SK-N-SH (cell line): Measurements from ENCODE around the gene CALML6. TPM values are rescaled to one million over a fixed set of nuclear protein-coding genes. Genes with fewer than 3 reads are reported as not detected.

ENCODE experiments used
- CTCF ChIA-PET: fragments of 300-600, 350-600 bp; formaldehyde crosslinking; extraction: SDS; loops from one replicate; lab custom pipeline; 2021; lab: Yijun Ruan, JAX
- POLR2A ChIA-PET: fragments of 350-600 bp; sonication (Branson Sonifier 250); formaldehyde crosslinking; extraction: SDS; loops from one replicate; lab custom pipeline; 2020; ENCODE audit warnings: antibody characterized with exemption, inconsistent platforms; lab: Yijun Ruan, JAX
- DNase-seq: peaks from one replicate; pipeline ENCODE4 v3.0.0; 2012
- H2AFZ ChIP-seq: fragments of 200-600 bp; sonication (generic); 2 replicates; pipeline ENCODE4 v1.8.1; 2016; ENCODE audit warnings: antibody characterized with exemption, mild to moderate bottlenecking, low read depth
- H3F3A ChIP-seq: fragments of 200-600 bp; sonication (generic); replicated peaks from 2 replicates; pipeline ENCODE3; 2016; ENCODE audit warnings: antibody characterized with exemption, mild to moderate bottlenecking; ENCODE audit not compliant: insufficient read depth
- H3K27ac ChIP-seq, 2 experiments: fragments of 200-500 bp in 1 of 2; fragments of 200-600 bp in 1 of 2; sonication (Bioruptor generic) in 1 of 2; sonication (generic), shearing (Covaris generic) in 1 of 2; 2 replicates each; pipeline versions ENCODE4 v1.5.1 to v1.6.1; 2014 to 2016; ENCODE audit warnings: low read depth in 2 of 2, inconsistent platforms in 1 of 2, low read length in 1 of 2, mild to moderate bottlenecking in 1 of 2, mixed read lengths in 1 of 2
- H3K27me3 ChIP-seq: fragments of 200-600 bp; sonication (generic), shearing (Covaris generic); 2 replicates; pipeline ENCODE4 v1.6.1; 2016; ENCODE audit warnings: mixed run types; ENCODE audit not compliant: insufficient read depth
- H3K36me3 ChIP-seq, 2 experiments: fragments of 200-500 bp in 1 of 2; fragments of 200-600 bp in 1 of 2; sonication (Bioruptor generic) in 1 of 2; sonication (generic) in 1 of 2; replicated peaks in 1 of 2; 2 replicates each; pipeline versions ENCODE3 to v1.5.1; 2014 to 2016; ENCODE audit warnings: low read length in 1 of 2, mild to moderate bottlenecking in 1 of 2; ENCODE audit not compliant: insufficient read depth in 2 of 2, control insufficient read depth in 1 of 2
- H3K4me1 ChIP-seq, 2 experiments: fragments of 200-500 bp in 1 of 2; fragments of 200-600 bp in 1 of 2; sonication (Bioruptor generic) in 1 of 2; sonication (generic), shearing (Covaris generic) in 1 of 2; 2 replicates each; pipeline versions ENCODE4 v1.5.1 to v1.6.1; 2014 to 2016; ENCODE audit warnings: low read depth in 1 of 2, low read length in 1 of 2, mixed run types in 1 of 2; ENCODE audit not compliant: insufficient read depth in 2 of 2, control insufficient read depth in 1 of 2
- H3K4me2 ChIP-seq: fragments of 200-600 bp; sonication (generic), shearing (Covaris generic); 2 replicates; pipeline ENCODE4 v1.6.1; 2017; ENCODE audit warnings: mixed run types
- H3K4me3 ChIP-seq, 2 experiments: fragments of 200-500 bp in 1 of 2; fragments of 200-600 bp in 1 of 2; sonication (Bioruptor generic) in 1 of 2; sonication (generic), shearing (Covaris generic) in 1 of 2; 2 replicates each; pipeline versions ENCODE4 v1.5.1 to v1.8.1; 2014 to 2016; ENCODE audit warnings: low read depth in 2 of 2, inconsistent platforms in 1 of 2, low read length in 1 of 2, mild to moderate bottlenecking in 1 of 2, mixed read lengths in 1 of 2, moderate library complexity in 1 of 2
- H3K79me2 ChIP-seq: fragments of 200-600 bp; sonication (generic); 2 replicates; pipeline ENCODE4 v1.8.1; 2017; ENCODE audit warnings: mild to moderate bottlenecking; ENCODE audit not compliant: insufficient read depth
- H3K9ac ChIP-seq: fragments of 200-600 bp; sonication (generic); 2 replicates; pipeline ENCODE4 v1.6.1; 2017; ENCODE audit warnings: mixed run types
- H3K9me2 ChIP-seq: fragments of 200-600 bp; sonication (generic); 2 replicates; pipeline ENCODE4 v1.6.1; 2017; ENCODE audit warnings: mixed run types
- H3K9me3 ChIP-seq: fragments of 200-600 bp; sonication (generic); 2 replicates; pipeline ENCODE4 v1.6.1; 2017; ENCODE audit warnings: mixed run types, mild to moderate bottlenecking, moderate library complexity
- H4K20me1 ChIP-seq: fragments of 200-600 bp; sonication (generic); 2 replicates; pipeline ENCODE4 v1.6.1; 2017; ENCODE audit warnings: mild to moderate bottlenecking, mixed run types; ENCODE audit not compliant: insufficient read depth
- EP300 ChIP-seq, 2 experiments: IDR thresholded peaks; 2 replicates each; pipeline versions ENCODE4 v1.4.0 to v1.6.1; 2012; ENCODE audit warnings: borderline replicate concordance in 1 of 2, low read depth in 1 of 2, low read length in 1 of 2
- FOSL2 ChIP-seq: IDR thresholded peaks from 2 replicates; pipeline ENCODE4 v1.4.0; 2012; ENCODE audit warnings: low read depth, mild to moderate bottlenecking, moderate library complexity, borderline replicate concordance
- FOXJ3 ChIP-seq: sonication (generic); formaldehyde crosslinking; IDR thresholded peaks from 2 replicates; pipeline ENCODE4 v1.5.1; 2020; ENCODE audit warnings: mild to moderate bottlenecking, missing genetic modification reagents
- GATA2 ChIP-seq: sonication (generic); formaldehyde crosslinking; IDR thresholded peaks from 2 replicates; pipeline ENCODE4 v1.5.0; 2020; ENCODE audit warnings: mild to moderate bottlenecking, missing genetic modification reagents
- JUND ChIP-seq: IDR thresholded peaks from 2 replicates; pipeline ENCODE4 v1.4.0; 2012
- MEF2A ChIP-seq: IDR thresholded peaks from 2 replicates; pipeline ENCODE4 v1.4.0; 2012; ENCODE audit warnings: low read depth, borderline replicate concordance
- MXI1 ChIP-seq: IDR thresholded peaks from 2 replicates; pipeline ENCODE4 v1.6.1; 2012; ENCODE audit warnings: mild to moderate bottlenecking, low read depth, low read length, improper control_type of control experiment
- RAD21 ChIP-seq: IDR thresholded peaks from 2 replicates; pipeline ENCODE4 v1.6.1; 2012; ENCODE audit warnings: mild to moderate bottlenecking, low read length
- RCOR1 ChIP-seq: fragments of 150-350 bp; IDR thresholded peaks from 2 replicates; pipeline ENCODE4 v1.6.1; 2017; ENCODE audit warnings: antibody characterized with exemption, low read length
- REST ChIP-seq: IDR thresholded peaks from 2 replicates; pipeline ENCODE4 v1.6.1; 2012; ENCODE audit warnings: mild to moderate bottlenecking, low read depth, low read length, moderate library complexity
- SMC3 ChIP-seq: IDR thresholded peaks from 2 replicates; pipeline ENCODE4 v1.6.1; 2012; ENCODE audit warnings: low read depth, low read length, improper control_type of control experiment
- TCF12 ChIP-seq: IDR thresholded peaks from 2 replicates; pipeline ENCODE4 v1.4.0; 2012
- TEAD4 ChIP-seq: IDR thresholded peaks from 2 replicates; pipeline ENCODE4 v1.4.0; 2012; ENCODE audit warnings: mild to moderate bottlenecking, borderline replicate concordance; ENCODE audit not compliant: insufficient read depth
- YY1 ChIP-seq: IDR thresholded peaks from 2 replicates; pipeline ENCODE4 v1.4.0; 2012; ENCODE audit warnings: low read depth, mild to moderate bottlenecking
- WGBS: methylation state at CpG from one replicate; pipeline ENCODE4 v1.1.6; 2017; ENCODE audit warnings: low lambda C conversion rate; 5-methylcytosine and 5-hydroxymethylcytosine counted together
- polyA plus RNA-seq, 3 experiments: library from polyadenylated mRNA; depleted of rRNA; stranded (reverse); fragments of >200 nt; gene quantifications; 2 replicates each; pipeline ENCODE4 v1.2.3, GENCODE V29; 2012
- TF ChIP-seq, protein P1 (sequence below): IDR thresholded peaks from 2 replicates; pipeline ENCODE4 v1.4.0; 2012; ENCODE audit warnings: low read depth
- TF ChIP-seq, protein P2 (sequence below): IDR thresholded peaks from 2 replicates; pipeline ENCODE4 v1.4.0; 2012; ENCODE audit warnings: low read depth, borderline replicate concordance
- TF ChIP-seq, protein P3 (sequence below): fragments of 200-600 bp; sonication (generic); IDR thresholded peaks from 2 replicates; pipeline ENCODE4 v1.6.1; 2017; ENCODE audit warnings: antibody characterized with exemption, mild to moderate bottlenecking, moderate library complexity

Gene CALML6
- polyA plus RNA-seq, 1 of the 3 experiments (the other 2 are of a cell fraction): 0.87 TPM

- Histone ChIP-seq H3K27ac (no peak overlapping the region), H3K4me2 (no peak overlapping the region), H3K79me2 (no peaks in the 10 kb centered on the region), H3F3A (no peaks in the 10 kb centered on the region), H3K9ac (no peak overlapping the region), H4K20me1 (no peaks in the 10 kb centered on the region), H3K9me2 (no peaks in the 10 kb centered on the region), H3K36me3 (no peaks in the 10 kb centered on the region), H3K4me3 (no peak overlapping the region), H3K9me3 (no peaks in the 10 kb centered on the region), H3K27me3 (no peaks in the 10 kb centered on the region), H3K4me1 (no peaks in the 10 kb centered on the region), H2AFZ (no peak overlapping the region)
- POLR2A ChIA-PET: no interaction called here
- no peak for TF ChIP-seq EP300 (IDR thresholded peaks at IDR 0.05; ENCODE audit: borderline replicate concordance in 1 of 2, low read depth in 1 of 2, low read length in 1 of 2)
- TF ChIP-seq, protein P1, sequence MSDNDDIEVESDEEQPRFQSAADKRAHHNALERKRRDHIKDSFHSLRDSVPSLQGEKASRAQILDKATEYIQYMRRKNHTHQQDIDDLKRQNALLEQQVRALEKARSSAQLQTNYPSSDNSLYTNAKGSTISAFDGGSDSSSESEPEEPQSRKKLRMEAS: no peak
- TF ChIP-seq FOXJ3 (CRISPR knock-in tag): no peak
- TF ChIP-seq JUND: no peak
- TF ChIP-seq TEAD4: no peak
- TF ChIP-seq YY1: no peak
- no peak for TF ChIP-seq RAD21
- TF ChIP-seq, protein P2, sequence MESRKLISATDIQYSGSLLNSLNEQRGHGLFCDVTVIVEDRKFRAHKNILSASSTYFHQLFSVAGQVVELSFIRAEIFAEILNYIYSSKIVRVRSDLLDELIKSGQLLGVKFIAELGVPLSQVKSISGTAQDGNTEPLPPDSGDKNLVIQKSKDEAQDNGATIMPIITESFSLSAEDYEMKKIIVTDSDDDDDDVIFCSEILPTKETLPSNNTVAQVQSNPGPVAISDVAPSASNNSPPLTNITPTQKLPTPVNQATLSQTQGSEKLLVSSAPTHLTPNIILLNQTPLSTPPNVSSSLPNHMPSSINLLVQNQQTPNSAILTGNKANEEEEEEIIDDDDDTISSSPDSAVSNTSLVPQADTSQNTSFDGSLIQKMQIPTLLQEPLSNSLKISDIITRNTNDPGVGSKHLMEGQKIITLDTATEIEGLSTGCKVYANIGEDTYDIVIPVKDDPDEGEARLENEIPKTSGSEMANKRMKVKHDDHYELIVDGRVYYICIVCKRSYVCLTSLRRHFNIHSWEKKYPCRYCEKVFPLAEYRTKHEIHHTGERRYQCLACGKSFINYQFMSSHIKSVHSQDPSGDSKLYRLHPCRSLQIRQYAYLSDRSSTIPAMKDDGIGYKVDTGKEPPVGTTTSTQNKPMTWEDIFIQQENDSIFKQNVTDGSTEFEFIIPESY: no peak
- TF ChIP-seq, protein P3, sequence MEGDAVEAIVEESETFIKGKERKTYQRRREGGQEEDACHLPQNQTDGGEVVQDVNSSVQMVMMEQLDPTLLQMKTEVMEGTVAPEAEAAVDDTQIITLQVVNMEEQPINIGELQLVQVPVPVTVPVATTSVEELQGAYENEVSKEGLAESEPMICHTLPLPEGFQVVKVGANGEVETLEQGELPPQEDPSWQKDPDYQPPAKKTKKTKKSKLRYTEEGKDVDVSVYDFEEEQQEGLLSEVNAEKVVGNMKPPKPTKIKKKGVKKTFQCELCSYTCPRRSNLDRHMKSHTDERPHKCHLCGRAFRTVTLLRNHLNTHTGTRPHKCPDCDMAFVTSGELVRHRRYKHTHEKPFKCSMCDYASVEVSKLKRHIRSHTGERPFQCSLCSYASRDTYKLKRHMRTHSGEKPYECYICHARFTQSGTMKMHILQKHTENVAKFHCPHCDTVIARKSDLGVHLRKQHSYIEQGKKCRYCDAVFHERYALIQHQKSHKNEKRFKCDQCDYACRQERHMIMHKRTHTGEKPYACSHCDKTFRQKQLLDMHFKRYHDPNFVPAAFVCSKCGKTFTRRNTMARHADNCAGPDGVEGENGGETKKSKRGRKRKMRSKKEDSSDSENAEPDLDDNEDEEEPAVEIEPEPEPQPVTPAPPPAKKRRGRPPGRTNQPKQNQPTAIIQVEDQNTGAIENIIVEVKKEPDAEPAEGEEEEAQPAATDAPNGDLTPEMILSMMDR: no peak
- no peak for TF ChIP-seq SMC3
- WGBS: 85% methylated on average over 4 of the region's 27 CpGs
- peak; percentile 26 for DNase-seq
- CTCF ChIA-PET: interaction anchor here (1.0 to 1.7 kb wide), 3 partner anchors 19 to 119 kb away, joined by 4 to 5 read pairs (median 4); no protein-coding TSS in a partner anchor
Measured at GRCh38 chr1:1925437-1926345, 10.6 kb downstream of the CALML6 start.

DNA sequence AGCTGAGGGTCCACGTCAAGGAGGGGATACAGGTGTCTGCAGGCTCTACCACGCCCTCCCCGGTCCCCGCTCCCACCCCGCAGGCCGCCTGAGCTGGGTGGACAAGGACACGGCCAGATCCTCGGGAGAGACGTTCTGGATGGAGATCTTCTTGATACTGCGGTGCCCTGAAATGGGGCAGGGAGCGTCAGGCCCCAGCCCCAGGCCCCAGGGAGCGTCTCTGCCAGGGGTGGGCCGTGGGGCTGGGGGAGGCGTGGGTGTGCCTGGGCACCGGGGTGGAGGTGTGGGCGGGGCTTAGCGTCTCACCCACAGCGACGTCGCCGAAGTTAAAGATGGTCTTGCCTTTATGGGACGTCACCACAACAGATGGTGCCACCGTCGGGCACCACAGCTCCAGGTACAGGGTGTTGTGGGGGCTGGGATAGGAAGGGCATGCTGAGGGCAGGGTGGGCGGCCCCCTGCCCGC, 11.3 kb downstream of the CALML6 start:
- H3K36me3 ChIP-seq: no peaks in the 10 kb centered on the region
- no peak overlapping the region for H3K9ac ChIP-seq
- H2AFZ ChIP-seq: no peak overlapping the region
- ChIA-PET CTCF (interaction anchor here (1.2 to 1.7 kb wide), 3 partner anchors 18 to 119 kb away, joined by 4 to 13 read pairs (median 5); no protein-coding TSS in a partner anchor), POLR2A (no interaction called here)
- H3K27me3 ChIP-seq: no peaks in the 10 kb centered on the region
- H3K4me2 ChIP-seq: no peak overlapping the region
- no peak overlapping the region for H3K27ac ChIP-seq
- 81% methylated on average over 8 of the region's 26 CpGs for WGBS
- H3K4me1 ChIP-seq: no peaks in the 10 kb centered on the region
- no peaks in the 10 kb centered on the region for H3F3A ChIP-seq
- DNase-seq: peak; percentile 27
- no peaks in the 10 kb centered on the region for H3K9me2 ChIP-seq
- no peaks in the 10 kb centered on the region for H3K79me2 ChIP-seq
- H3K9me3 ChIP-seq: no peaks in the 10 kb centered on the region
- H4K20me1 ChIP-seq: no peaks in the 10 kb centered on the region
- no peak overlapping the region for H3K4me3 ChIP-seq
- TF ChIP-seq GATA2 (no peak), MXI1 (no peak), REST (no peak), FOSL2 (no peak), TCF12 (no peak), JUND (no peak), RCOR1 (no peak), MEF2A (no peak), SMC3 (no peak)
